Upper lobe of right lung (tissue), 1 donor: ENCODE results near the gene MCEMP1. TPM values are rescaled to one million over a fixed set of nuclear protein-coding genes. Genes with fewer than 3 reads are reported as not detected.

Experiments
- ATAC-seq: fragments of 200-7000 bp; cut with Tn5 transposase; one replicate; pipeline ENCODE4 v1.9.1; 2020; ENCODE audit warnings: mild to moderate bottlenecking, moderate library complexity
- DNase-seq: peaks from one replicate; pipeline ENCODE4 v3.0.0-alpha.2; 2020
- H3K27ac ChIP-seq: fragments of 200-600 bp; one replicate; pipeline ENCODE4 v1.8.0; 2022
- H3K27me3 ChIP-seq: fragments of 200-600 bp; one replicate; pipeline ENCODE4 v1.8.0; 2022; ENCODE audit warnings: mild to moderate bottlenecking
- H3K36me3 ChIP-seq: fragments of 200-600 bp; one replicate; pipeline ENCODE4 v1.8.0; 2022
- H3K4me1 ChIP-seq: fragments of 200-600 bp; one replicate; pipeline ENCODE4 v1.8.0; 2022
- H3K4me3 ChIP-seq: fragments of 200-600 bp; one replicate; pipeline ENCODE4 v1.8.0; 2022; ENCODE audit warnings: mild to moderate bottlenecking
- H3K9me3 ChIP-seq: fragments of 200-600 bp; one replicate; pipeline ENCODE4 v1.8.0; 2022
- intact Hi-C: fragments of 100-400 bp; cut with DNase I; formaldehyde crosslinking; loops from one replicate; pipeline ENCODE4 v1.11.0; 2022
- total RNA-seq: library from RNA; stranded (reverse); fragmentation: NEBNext Ultra II Directional; extraction: Animal tissue kit (Norgen Biotek cat#: 25700); gene quantifications from one replicate; pipeline ENCODE4 v1.2.1, GENCODE V29; 2021
- TF ChIP-seq, protein P1 (sequence below): fragments of 200-600 bp; IDR thresholded peaks from one replicate; pipeline ENCODE4 v1.8.0; 2022; ENCODE audit warnings: antibody characterized with exemption
- donor health status: DM: no; HTN: yes; CAD: no; lungs with severe emphysema.

Gene MCEMP1
- total RNA-seq, 1 donor from 2014 or later, result 97.9 TPM

DNA sequence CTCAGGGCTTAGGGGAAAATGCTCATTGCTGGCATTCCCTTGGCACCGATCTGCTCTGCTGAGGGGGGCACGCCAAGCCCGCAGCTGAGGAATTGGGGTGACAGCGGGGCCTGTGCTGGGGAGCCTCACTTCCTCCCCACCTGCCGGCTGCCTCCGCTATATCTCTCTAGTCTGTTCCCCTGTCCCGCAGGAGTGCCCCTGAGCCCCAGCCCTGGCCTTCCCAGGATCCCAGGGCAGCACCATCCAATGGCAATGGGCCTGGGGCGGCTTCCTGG lies 30.5 kb upstream of the MCEMP1 start:
- no peaks in the 10 kb centered on the region for H3K9me3 ChIP-seq
- no peaks in the 10 kb centered on the region for H3K4me1 ChIP-seq
- no peak for DNase-seq
- no peak overlapping the region for H3K4me3 ChIP-seq
- H3K27me3 ChIP-seq, result no peaks in the 10 kb centered on the region
- no peak for ATAC-seq
- intact Hi-C loops, result no loop called here
- H3K36me3 ChIP-seq, result peaks cover 10% of the 10 kb centered on the region
- TF ChIP-seq, protein P1, sequence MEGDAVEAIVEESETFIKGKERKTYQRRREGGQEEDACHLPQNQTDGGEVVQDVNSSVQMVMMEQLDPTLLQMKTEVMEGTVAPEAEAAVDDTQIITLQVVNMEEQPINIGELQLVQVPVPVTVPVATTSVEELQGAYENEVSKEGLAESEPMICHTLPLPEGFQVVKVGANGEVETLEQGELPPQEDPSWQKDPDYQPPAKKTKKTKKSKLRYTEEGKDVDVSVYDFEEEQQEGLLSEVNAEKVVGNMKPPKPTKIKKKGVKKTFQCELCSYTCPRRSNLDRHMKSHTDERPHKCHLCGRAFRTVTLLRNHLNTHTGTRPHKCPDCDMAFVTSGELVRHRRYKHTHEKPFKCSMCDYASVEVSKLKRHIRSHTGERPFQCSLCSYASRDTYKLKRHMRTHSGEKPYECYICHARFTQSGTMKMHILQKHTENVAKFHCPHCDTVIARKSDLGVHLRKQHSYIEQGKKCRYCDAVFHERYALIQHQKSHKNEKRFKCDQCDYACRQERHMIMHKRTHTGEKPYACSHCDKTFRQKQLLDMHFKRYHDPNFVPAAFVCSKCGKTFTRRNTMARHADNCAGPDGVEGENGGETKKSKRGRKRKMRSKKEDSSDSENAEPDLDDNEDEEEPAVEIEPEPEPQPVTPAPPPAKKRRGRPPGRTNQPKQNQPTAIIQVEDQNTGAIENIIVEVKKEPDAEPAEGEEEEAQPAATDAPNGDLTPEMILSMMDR, result no peak
- H3K27ac ChIP-seq, result no peak overlapping the region

DNA sequence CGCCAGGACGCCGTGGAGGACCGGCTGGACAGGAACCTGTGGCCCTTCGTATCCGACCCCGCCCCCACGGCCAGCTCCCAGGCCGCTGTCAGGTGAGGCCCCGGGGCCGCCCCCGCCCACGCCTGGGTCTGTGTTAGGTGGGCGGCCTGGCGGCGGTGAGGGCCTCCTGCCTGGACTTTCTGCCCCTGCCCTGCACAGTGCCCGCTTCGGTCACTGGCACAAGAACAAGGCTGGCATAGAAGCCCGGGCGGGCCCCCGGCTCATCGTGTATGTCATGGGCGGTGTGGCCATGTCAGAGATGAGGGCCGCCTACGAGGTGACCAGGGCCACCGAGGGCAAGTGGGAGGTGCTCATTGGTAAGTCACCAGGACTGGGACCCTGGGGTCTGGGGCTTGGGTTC lies 29.7 kb upstream of the MCEMP1 start:
- H3K27ac ChIP-seq, result no peak overlapping the region
- no peaks in the 10 kb centered on the region for H3K9me3 ChIP-seq
- peaks cover under 1% of the 10 kb centered on the region for H3K4me1 ChIP-seq
- TF ChIP-seq, protein P1, result no peak
- H3K27me3 ChIP-seq, result no peaks in the 10 kb centered on the region
- intact Hi-C loops, result no loop called here
- DNase-seq (no peak), ATAC-seq (no peak)
- H3K36me3 ChIP-seq, result peaks cover 10% of the 10 kb centered on the region
- no peak overlapping the region for H3K4me3 ChIP-seq

- no peak for DNase-seq
- ATAC-seq, result no peak
- intact Hi-C loops, result no loop called here
- H3K9me3 ChIP-seq, result no peaks in the 10 kb centered on the region
- no peaks in the 10 kb centered on the region for H3K27me3 ChIP-seq
- H3K27ac ChIP-seq, result no peak overlapping the region
- TF ChIP-seq, protein P1, result no peak
- H3K4me3 ChIP-seq, result no peak overlapping the region
- peaks cover 4% of the 10 kb centered on the region for H3K4me1 ChIP-seq
- H3K36me3 ChIP-seq, result peaks cover 10% of the 10 kb centered on the region
Measured at GRCh38 chr19:7648265-7649014, 28.4 kb upstream of the MCEMP1 start.

- H3K9me3 ChIP-seq, result no peaks in the 10 kb centered on the region
- no peak overlapping the region for H3K27ac ChIP-seq
- DNase-seq (no peak), ATAC-seq (no peak)
- H3K4me3 ChIP-seq, result no peak overlapping the region
- peaks cover 2% of the 10 kb centered on the region for H3K36me3 ChIP-seq
- TF ChIP-seq, protein P1, result no peak
- peaks cover 4% of the 10 kb centered on the region for H3K4me1 ChIP-seq
- H3K27me3 ChIP-seq, result no peaks in the 10 kb centered on the region
- intact Hi-C loops, result no loop called here
Measured at GRCh38 chr19:7650148-7650547, 26.7 kb upstream of the MCEMP1 start.

DNA sequence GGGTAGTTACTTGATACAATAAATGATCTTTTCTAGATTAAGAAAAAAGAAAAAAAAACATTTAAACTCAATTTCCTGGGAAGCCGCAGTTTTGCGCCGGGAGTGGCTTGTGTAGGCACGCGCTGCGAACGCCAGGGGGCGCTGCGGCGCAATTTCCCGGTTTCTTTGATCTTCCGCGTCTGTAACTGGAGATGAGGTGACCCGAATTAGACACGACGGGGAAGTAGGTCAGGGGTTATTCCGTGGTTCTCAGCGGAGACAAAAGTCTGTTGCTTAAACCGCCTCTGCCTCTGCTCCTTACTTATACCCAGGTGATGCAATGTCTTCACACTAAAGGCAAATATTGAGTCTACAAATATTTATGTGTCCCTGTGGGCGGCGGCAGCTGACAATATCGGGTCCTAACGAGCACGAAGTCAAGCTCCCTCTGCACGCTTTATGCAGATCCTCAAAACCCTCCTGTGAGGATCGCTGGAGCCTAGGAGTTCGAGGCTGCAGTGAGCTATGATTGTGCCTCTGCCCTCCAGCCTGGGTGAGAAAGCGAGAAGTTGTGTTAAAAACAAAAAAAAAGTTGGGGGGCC lies 24.7 kb upstream of the MCEMP1 start:
- Histone ChIP-seq H3K27ac (no peak overlapping the region), H3K27me3 (no peaks in the 10 kb centered on the region), H3K4me1 (peaks cover 4% of the 10 kb centered on the region), H3K4me3 (peak overlapping the region; percentile 33), H3K36me3 (no peaks in the 10 kb centered on the region), H3K9me3 (no peaks in the 10 kb centered on the region)
- DNase-seq (peak; percentile 93), ATAC-seq (peak; percentile 88)
- TF ChIP-seq, protein P1, result peak; percentile 98
- intact Hi-C loops, result no loop called here
